GM10266 (cell line): ENCODE results near the gene KIF25.

Experiments used
- DNase-seq: peaks from one replicate; pipeline ENCODE4 v3.0.0; 2012; ENCODE audit errors: extremely low spot score
- CTCF ChIP-seq: IDR thresholded peaks from 2 replicates; pipeline ENCODE4 v1.5.1; 2012; ENCODE audit warnings: mild to moderate bottlenecking, low read depth; ENCODE audit not compliant: control insufficient read depth, insufficient read depth; ENCODE audit errors: missing control alignments

KIF25 gene

GRCh38 chr6:168013250-168013915 is 15.9 kb downstream of the KIF25 start:
- DNase-seq = no peak
- TF ChIP-seq CTCF = no peak

GRCh38 chr6:168014428-168014827 is 17.0 kb downstream of the KIF25 start:
- no peak for TF ChIP-seq CTCF
- DNase-seq = no peak

GRCh38 chr6:168015009-168015408 is 17.5 kb downstream of the KIF25 start:
- no peak for DNase-seq
- no peak for TF ChIP-seq CTCF

- no peak for TF ChIP-seq CTCF
- no peak for DNase-seq
Observed at GRCh38 chr6:168015482-168016175, 18.2 kb downstream of the KIF25 start.

GRCh38 chr6:168016176-168016620 is 18.7 kb downstream of the KIF25 start:
- TF ChIP-seq CTCF = no peak
- no peak for DNase-seq

GRCh38 chr6:168016721-168017525 is 19.5 kb downstream of the KIF25 start:
- no peak for TF ChIP-seq CTCF

More at GRCh38 chr6:168016721-168017525, 19.5 kb downstream of the KIF25 start:
- no peak for DNase-seq
